Activated T-helper 1 cell treated with anti-CD3 and anti-CD28 coated beads, Interleukin-12 subunit alpha, Interleukin-12 subunit beta, Interleukin-2, Interleukin-4 antibody, amounts not matched to agents 30 ng/mL and 10 ng/mL and 1 ng/mL, durations not matched to agents 14 hours and 24 hours and 36 hours (primary cell): Measurements from ENCODE around the gene DIS3L. TPM values are rescaled to one million over a fixed set of nuclear protein-coding genes. Genes with fewer than 3 reads are reported as not detected.
"Not testable (repeated sequence)": the region's sequence is repeated elsewhere in the genome, so short reads cannot be mapped to it uniquely, and the experiment has no call there.

Source experiments
- DNase-seq: peaks from one replicate; pipeline ENCODE4 v3.0.0; 2021; ENCODE audit warnings: low spot score
- H3K27ac Mint-ChIP-seq: one replicate; pipeline ENCODE4 v1.8.0; 2021; ENCODE audit warnings: mild to moderate bottlenecking, mixed read lengths
- H3K27me3 Mint-ChIP-seq: one replicate; pipeline ENCODE4 v1.8.0; 2022; ENCODE audit warnings: mild to moderate bottlenecking, moderate library complexity, mixed read lengths; ENCODE audit not compliant: insufficient read depth
- H3K36me3 Mint-ChIP-seq: one replicate; pipeline ENCODE4 v1.8.0; 2021; ENCODE audit warnings: low read depth, mixed read lengths
- H3K4me1 Mint-ChIP-seq: one replicate; pipeline ENCODE4 v1.8.0; 2021; ENCODE audit warnings: low read depth, mixed read lengths
- H3K4me3 Mint-ChIP-seq: one replicate; pipeline ENCODE4 v1.8.0; 2021; ENCODE audit warnings: mild to moderate bottlenecking, moderate library complexity, mixed read lengths
- H3K9me3 Mint-ChIP-seq: one replicate; pipeline ENCODE4 v1.8.0; 2021; ENCODE audit warnings: mixed read lengths
- intact Hi-C: fragments of 100-400 bp; cut with micrococcal nuclease; formaldehyde crosslinking; loops from one replicate; pipeline ENCODE4 v1.15.1; 2024
- total RNA-seq: library from RNA; stranded (reverse); gene quantifications from 2 replicates; pipeline ENCODE4 v1.2.3, GENCODE V29; 2022

The DIS3L gene
- total RNA-seq, 1 donor from 2014 or later: 47.7 TPM

DNA sequence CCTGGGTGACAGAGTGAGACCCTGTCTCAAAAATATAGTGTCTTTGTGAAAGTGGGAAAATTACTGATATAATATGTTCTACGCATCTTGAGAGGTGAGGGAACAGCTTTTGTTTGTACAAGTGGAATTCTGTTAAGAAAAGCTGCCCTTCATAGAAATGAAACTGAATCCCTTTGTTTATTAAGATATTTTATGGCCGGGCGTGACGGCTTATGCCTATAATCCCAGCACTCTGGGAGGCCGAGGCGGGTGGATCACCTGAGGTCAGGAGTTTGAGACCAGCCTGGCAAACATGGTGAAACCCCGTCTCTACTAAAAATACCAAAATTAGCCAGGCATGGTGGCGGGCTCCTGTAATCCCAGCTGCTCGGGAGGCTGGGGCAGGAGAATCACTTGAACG, 11.1 kb downstream of the DIS3L start:
- DNase-seq, H3K9me3 Mint-ChIP-seq, intact Hi-C loops, H3K27me3 Mint-ChIP-seq, H3K27ac Mint-ChIP-seq, H3K4me1 Mint-ChIP-seq, H3K4me3 Mint-ChIP-seq: not testable (repeated sequence)
- H3K36me3 Mint-ChIP-seq: peaks cover 20% of the 10 kb centered on the region

DNA sequence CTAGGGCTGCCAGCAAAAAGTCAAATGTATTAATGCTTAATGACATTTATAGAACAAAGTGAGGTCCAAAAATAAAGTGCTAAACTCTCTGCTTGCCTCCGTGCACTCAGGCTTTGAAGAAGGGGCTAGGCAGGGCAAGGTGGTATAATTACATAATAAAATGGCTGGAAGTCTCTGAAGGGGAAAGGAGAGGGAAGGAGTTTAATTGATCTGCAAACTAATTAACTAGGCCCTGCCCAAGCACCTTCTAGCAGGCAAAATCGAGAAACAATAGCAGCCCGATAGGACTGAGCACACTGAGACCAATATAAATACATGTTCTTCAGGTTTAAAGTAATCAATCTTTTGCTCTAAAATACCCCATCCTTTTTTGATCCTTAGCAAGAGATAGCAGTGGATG, 13.0 kb downstream of the DIS3L start:
- Mint-ChIP-seq H3K27me3 (no peaks in the 10 kb centered on the region), H3K4me1 (peaks cover 9% of the 10 kb centered on the region), H3K27ac (no peak overlapping the region), H3K36me3 (peaks cover 32% of the 10 kb centered on the region), H3K4me3 (no peak overlapping the region), H3K9me3 (no peaks in the 10 kb centered on the region)
- DNase-seq: no peak
- intact Hi-C loops: no loop called here

DNA sequence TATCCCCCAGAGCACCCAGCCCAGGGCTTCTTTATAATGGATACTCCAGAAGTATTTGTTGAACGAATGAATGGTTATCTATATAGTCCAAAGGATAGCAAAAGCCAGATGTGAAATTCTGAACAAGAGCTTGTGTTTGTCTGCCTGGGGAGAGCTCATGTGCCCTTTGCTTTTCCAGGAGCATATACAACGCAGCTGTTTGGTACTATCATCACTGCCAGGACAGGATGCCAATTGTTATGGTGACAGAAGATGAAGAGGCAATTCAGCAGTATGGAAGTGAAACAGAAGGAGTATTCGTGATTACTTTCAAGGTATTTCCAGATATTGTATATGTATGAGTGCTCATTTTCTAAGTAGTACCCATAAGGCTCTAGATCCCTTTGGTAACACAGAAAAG, 15.2 kb downstream of the DIS3L start:
- H3K27ac Mint-ChIP-seq: no peak overlapping the region
- no peaks in the 10 kb centered on the region for H3K4me1 Mint-ChIP-seq
- no peak overlapping the region for H3K4me3 Mint-ChIP-seq
- DNase-seq: no peak
- intact Hi-C loops: no loop called here
- H3K27me3 Mint-ChIP-seq: no peaks in the 10 kb centered on the region
- H3K9me3 Mint-ChIP-seq: no peaks in the 10 kb centered on the region
- H3K36me3 Mint-ChIP-seq: peaks cover 35% of the 10 kb centered on the region

DNA sequence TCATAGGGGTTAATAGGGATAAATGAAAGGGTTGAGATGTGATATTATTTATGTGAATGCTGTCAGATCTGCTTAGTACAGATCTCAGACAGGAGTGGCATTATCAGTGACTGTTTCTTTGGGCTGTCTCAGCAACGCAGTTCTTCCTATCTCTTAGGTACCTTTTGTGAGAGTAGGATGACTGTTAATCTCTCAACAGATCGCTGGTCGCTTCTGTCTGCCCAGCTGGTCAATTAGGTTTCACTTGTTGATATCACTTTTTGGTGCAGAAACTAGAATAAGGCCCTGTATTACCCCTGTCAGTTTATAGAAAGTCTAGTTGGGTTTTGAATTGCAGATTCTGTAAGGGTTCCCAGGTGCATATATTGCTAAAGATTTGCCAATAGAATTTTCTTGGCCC, 16.5 kb downstream of the DIS3L start:
- H3K36me3 Mint-ChIP-seq: peaks cover 35% of the 10 kb centered on the region
- H3K4me1 Mint-ChIP-seq: no peaks in the 10 kb centered on the region

DNA sequence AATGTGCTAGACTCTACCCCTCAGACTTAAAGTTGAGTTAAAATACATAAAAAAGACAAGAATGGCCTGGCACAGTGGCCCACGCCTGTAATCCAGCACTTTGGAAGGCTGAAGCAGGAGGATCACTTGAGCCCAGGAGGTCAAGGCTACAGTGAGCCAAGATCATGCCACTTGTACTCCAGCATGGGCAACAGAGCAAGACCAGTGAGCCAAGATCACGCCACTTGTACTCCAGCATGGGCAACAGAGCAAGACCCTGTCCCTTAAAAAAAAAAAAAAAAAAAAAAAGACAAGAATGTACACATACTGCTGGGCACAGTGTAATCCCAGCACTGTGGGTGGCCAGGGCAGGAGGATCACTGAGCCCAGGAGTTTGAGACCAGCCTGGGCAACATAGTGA, 17.4 kb downstream of the DIS3L start:
- no peaks in the 10 kb centered on the region for H3K9me3 Mint-ChIP-seq
- peaks cover 39% of the 10 kb centered on the region for H3K36me3 Mint-ChIP-seq

More for the DNA sequence above, 16.5 kb downstream of the DIS3L start:
- Mint-ChIP-seq H3K4me3 (no peak overlapping the region), H3K27me3 (no peaks in the 10 kb centered on the region), H3K9me3 (no peaks in the 10 kb centered on the region), H3K27ac (no peak overlapping the region)
- no peak for DNase-seq
- intact Hi-C loops: no loop called here

DNA sequence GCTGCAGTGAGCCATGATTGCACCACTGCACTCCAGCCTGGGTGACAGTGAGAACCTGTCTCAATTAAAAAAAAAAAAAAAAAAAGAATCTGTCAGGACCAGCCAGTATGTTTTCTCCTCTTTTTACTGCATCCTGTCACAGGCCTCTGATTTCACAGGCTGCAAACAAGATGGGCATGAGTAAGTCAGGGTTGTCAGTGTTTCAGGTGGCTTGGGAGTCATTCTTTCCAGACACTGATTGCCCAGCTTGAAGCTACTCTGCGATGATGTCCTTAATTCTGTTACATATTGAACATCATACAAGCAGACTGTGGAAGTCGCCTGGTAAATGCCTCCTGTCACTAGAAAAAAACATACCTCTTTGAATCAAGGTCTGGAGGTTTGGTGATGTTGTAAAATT, 18.8 kb downstream of the DIS3L start:
- intact Hi-C loops: no loop called here
- Mint-ChIP-seq H3K36me3 (peaks cover 46% of the 10 kb centered on the region), H3K4me3 (no peak overlapping the region), H3K4me1 (peaks cover 4% of the 10 kb centered on the region), H3K27me3 (no peaks in the 10 kb centered on the region), H3K27ac (no peak overlapping the region), H3K9me3 (no peaks in the 10 kb centered on the region)
- no peak for DNase-seq

More for the DNA sequence above, 17.4 kb downstream of the DIS3L start:
- Mint-ChIP-seq H3K4me1 (no peaks in the 10 kb centered on the region), H3K4me3 (no peak overlapping the region), H3K27ac (no peak overlapping the region), H3K27me3 (no peaks in the 10 kb centered on the region)
- intact Hi-C loops: no loop called here
- DNase-seq: no peak

DNA sequence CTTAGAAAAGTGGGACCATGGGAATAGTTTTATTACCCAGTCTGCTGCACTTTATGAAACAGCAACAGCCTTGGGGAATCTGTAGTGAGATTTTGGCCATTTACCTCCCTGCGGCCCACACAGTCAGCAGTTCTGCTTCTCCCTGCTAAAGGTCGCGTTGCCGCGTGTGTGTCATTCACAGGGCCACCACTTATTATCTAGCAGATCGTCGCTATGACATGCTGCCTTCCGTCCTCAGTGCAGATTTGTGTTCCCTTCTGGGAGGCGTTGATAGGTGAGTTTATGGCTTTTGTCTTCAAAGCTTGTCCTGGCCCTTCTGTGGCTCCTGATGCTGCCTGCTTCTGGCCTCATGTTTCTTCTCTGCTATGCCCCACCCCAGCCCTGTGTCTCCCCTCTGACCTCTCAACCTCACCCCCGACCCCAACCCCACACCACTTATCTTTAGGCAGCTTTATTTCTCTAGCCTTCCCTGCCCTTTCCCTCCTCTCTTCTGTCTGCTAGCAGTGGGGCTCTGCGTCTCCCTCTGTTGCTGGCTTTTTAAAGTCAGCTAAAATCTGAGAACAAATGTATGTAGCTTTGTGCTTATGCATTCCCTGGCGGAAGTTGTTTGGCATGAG, 30.1 kb downstream of the DIS3L start:
- no peak for DNase-seq
- Mint-ChIP-seq H3K9me3 (no peaks in the 10 kb centered on the region), H3K27me3 (no peaks in the 10 kb centered on the region), H3K4me1 (no peaks in the 10 kb centered on the region), H3K36me3 (peaks cover 41% of the 10 kb centered on the region), H3K27ac (no peak overlapping the region), H3K4me3 (no peak overlapping the region)
- intact Hi-C loops: no loop called here

DNA sequence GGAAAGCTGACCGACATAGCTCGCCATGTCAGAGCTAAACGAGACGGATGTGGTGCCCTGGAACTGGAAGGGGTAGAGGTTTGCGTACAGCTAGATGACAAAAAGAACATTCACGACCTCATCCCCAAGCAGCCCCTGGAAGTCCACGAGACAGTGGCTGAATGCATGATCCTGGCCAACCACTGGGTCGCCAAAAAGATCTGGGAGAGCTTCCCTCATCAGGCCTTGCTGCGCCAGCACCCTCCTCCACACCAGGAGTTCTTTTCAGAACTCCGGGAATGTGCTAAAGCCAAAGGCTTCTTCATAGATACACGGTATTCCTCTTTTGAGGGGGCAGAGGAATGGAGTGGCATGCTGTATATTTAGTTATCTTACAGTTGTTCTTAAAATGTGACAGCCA, 32.7 kb downstream of the DIS3L start:
- peaks cover 40% of the 10 kb centered on the region for H3K36me3 Mint-ChIP-seq
- no peaks in the 10 kb centered on the region for H3K9me3 Mint-ChIP-seq
- no peaks in the 10 kb centered on the region for H3K27me3 Mint-ChIP-seq
- no peak overlapping the region for H3K27ac Mint-ChIP-seq
- DNase-seq: no peak
- no peaks in the 10 kb centered on the region for H3K4me1 Mint-ChIP-seq
- intact Hi-C loops: no loop called here
- no peak overlapping the region for H3K4me3 Mint-ChIP-seq

DNA sequence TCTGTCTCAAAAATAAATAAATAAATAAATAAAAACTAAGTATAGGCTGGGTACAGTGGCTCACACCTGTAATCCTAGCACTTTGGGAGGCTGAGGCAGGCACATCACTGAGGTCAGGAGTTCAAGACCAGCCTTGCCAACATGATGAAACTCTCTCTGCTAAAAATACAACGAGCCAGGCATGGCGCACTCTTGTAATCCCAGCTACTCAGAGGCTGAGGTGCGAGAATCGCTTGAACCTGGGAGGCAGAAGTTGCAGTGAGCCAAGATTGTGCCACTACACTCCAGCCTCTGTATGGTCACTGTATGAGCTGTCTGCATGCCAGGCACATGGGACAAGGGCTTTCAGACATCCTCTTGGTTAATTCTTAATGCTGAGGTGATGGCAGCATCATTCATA, 34.4 kb downstream of the DIS3L start:
- Mint-ChIP-seq H3K27ac (no peak overlapping the region), H3K4me1 (no peaks in the 10 kb centered on the region), H3K4me3 (no peak overlapping the region), H3K9me3 (no peaks in the 10 kb centered on the region), H3K36me3 (peaks cover 45% of the 10 kb centered on the region), H3K27me3 (no peaks in the 10 kb centered on the region)
- intact Hi-C loops: no loop called here
- no peak for DNase-seq

DNA sequence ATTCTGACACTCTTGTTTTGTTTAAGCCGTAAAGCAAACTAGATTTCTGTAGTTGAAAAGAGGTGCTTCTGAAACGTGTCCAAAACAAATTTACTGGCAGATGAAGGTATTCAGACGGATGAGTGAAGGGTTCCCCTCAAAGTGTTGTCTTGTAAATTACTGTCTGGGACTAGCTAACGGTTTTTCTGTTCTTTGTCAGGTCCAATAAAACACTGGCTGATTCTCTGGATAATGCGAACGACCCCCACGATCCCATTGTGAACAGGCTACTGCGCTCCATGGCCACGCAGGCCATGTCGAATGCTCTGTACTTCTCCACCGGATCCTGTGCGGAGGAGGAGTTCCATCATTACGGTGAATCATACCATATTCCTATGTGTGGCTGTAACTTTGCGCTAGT, 35.4 kb downstream of the DIS3L start:
- no peak for DNase-seq
- H3K36me3 Mint-ChIP-seq: peaks cover 44% of the 10 kb centered on the region
- H3K27me3 Mint-ChIP-seq: no peaks in the 10 kb centered on the region
- H3K9me3 Mint-ChIP-seq: no peaks in the 10 kb centered on the region
- no peak overlapping the region for H3K4me3 Mint-ChIP-seq
- H3K27ac Mint-ChIP-seq: no peak overlapping the region
- intact Hi-C loops: no loop called here
- no peaks in the 10 kb centered on the region for H3K4me1 Mint-ChIP-seq

DNA sequence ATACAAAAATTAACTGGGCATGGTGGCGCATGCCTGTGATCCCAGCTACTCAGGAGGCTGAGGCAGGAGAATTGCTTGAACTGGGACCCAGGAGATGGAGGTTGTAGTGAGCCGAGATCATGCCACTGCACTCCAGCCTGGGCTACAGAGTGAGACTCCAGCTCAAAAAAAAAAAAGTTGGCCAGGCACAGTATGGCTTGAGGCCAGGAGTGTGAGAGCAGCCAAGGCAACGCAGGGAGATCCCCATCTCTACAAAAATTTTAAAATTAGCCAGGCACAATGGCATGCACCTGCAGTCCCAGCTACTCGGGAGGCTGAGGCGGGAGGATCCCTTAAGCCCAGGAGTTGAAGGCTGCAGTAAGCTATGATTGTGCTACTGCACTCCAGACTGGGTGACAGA, 55.2 kb downstream of the DIS3L start:
- DNase-seq, H3K27ac Mint-ChIP-seq, intact Hi-C loops, H3K27me3 Mint-ChIP-seq, H3K9me3 Mint-ChIP-seq, H3K4me3 Mint-ChIP-seq, H3K4me1 Mint-ChIP-seq: not testable (repeated sequence)
- peaks cover 30% of the 10 kb centered on the region for H3K36me3 Mint-ChIP-seq

DNA sequence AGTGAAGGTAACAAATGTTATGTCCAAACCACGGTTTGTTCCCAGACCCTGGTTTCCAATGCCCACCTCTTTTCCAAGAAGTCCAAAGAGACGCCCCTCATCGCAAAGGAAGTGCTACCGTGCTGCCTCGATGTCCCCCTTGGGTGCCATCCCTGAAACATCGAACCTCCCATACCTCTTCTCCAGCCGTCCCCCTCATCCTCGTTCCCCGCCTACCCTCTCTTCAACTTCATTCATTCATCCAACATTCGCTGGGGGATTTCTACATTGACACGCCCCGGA, 62.6 kb downstream of the DIS3L start:
- peak overlapping the region; percentile 97 for H3K27ac Mint-ChIP-seq
- H3K4me1 Mint-ChIP-seq: peaks cover 35% of the 10 kb centered on the region
- intact Hi-C loops: loop anchor here (1.0 to 2.0 kb wide), 9 partner anchors 14 to 1052 kb away; partner anchors contain the start of genes DENND4A, DIS3L, DPP8 and MAP2K1
- H3K4me3 Mint-ChIP-seq: peak overlapping the region; percentile 96
- no peaks in the 10 kb centered on the region for H3K27me3 Mint-ChIP-seq
- no peak for DNase-seq
- H3K9me3 Mint-ChIP-seq: no peaks in the 10 kb centered on the region
- H3K36me3 Mint-ChIP-seq: peaks cover 13% of the 10 kb centered on the region

DNA sequence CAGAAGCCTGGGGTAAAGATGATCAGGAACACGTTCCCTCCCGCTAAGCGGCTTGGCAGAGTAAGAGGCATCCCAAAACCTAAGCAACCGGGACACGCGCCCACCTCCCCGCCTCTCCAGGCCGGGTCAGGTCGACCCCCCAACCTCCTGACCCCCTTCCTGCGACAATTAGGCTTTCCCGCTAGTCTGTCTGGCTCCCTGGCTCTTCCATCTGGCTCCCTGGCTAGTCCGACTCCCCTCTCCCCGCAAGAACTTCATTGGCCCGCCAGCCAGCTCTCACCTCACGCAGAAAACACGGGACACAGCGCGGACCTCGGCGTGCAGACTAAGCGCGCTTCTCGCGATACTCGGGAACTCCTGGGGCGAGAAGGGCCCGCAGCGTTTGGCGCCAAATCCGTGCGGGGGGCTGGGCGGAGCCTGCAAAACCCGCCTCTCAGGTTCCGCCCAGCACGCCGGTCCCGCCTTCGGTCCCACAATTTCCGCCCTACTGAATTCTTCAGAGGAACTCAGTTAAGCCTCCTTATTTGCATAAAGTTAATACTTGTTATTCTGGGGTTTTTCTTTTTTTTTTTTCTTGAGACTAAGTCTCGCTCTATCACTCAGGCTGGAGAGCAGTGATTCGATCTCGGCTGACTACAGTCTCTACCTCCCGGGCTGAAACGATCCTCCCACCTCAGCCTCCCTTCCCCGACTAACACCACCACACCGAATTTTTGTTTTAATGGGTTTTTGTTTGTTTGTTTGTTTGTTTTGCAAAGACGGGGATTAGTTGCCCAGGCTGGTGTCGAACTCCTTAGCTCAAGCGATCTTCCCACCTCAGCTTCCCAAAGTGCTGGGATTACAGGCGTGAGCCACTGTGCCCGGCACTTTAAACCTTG, 63.2 kb downstream of the DIS3L start, which contains the start of gene TIPIN:
Gene TIPIN, minus strand, starts transcription at position 327 of the 878 bp plus-strand sequence. CDS start 3,738 bp downstream, outside the sequence.
- Mint-ChIP-seq H3K36me3 (peaks cover 13% of the 10 kb centered on the region), H3K4me3 (peak within 1 kb of the TSS; percentile 96), H3K9me3 (no peaks in the 10 kb centered on the region), H3K27ac (peak within 1 kb of the TSS; percentile 97), H3K4me1 (peaks cover 35% of the 10 kb centered on the region), H3K27me3 (no peaks in the 10 kb centered on the region)
- DNase-seq: peak; percentile 96
- intact Hi-C loops: loop anchor here (1.0 to 2.0 kb wide), 9 partner anchors 14 to 1052 kb away; partner anchors contain the start of genes DENND4A, DIS3L, DPP8 and MAP2K1
